ENCODE data around the gene DONSON. TPM values are rescaled to one million over a fixed set of nuclear protein-coding genes. Genes with fewer than 3 reads are reported as not detected.
A peak's percentile ranks its signal among the peaks of the same experiment; 100 is the strongest.

DONSON gene
- total and polyA plus RNA-seq, 11 donors: 4.0 to 18.6 (median 5.8) TPM

DNA sequence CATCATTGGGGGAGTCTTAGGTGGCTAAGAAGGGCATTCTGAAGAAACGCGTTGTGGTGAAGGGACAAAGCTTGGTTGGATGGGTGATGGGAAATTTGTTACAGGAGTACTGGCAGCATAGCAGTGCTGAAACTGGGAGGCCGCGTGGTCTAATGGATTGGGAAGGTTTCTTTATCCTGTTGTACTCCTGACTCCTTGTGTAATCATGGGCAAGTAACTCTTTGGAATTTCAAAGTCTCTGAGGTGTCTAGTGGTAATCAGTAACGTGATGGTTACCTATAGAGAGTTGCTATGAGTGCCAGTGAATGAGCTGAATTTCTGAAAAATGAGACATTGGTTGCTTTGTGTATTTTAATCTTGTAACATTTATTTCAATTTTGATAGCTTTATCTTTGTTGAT is 18.5 kb downstream of the DONSON start:
- Histone ChIP-seq H3K4me3 (no peak overlapping the region), H3K4me1 (peaks cover 0 to 16% (median 3%) of the 10 kb centered on the region in 12 donors), H3K36me3 (peaks cover 0 to 100% (median 85%) of the 10 kb centered on the region in 9 donors), H3K27ac (no peak overlapping the region), H3K27me3 (no peaks in the 10 kb centered on the region), H3K9me3 (no peaks in the 10 kb centered on the region)
- no peak for DNase-seq
- ATAC-seq: peak in 1 of 4 donors; percentile 7
- intact Hi-C loops (cut with DNase I): no loop called here
- TF ChIP-seq POLR2A (IDR thresholded peaks at IDR 0.05): no peak
- TF ChIP-seq, protein P1, sequence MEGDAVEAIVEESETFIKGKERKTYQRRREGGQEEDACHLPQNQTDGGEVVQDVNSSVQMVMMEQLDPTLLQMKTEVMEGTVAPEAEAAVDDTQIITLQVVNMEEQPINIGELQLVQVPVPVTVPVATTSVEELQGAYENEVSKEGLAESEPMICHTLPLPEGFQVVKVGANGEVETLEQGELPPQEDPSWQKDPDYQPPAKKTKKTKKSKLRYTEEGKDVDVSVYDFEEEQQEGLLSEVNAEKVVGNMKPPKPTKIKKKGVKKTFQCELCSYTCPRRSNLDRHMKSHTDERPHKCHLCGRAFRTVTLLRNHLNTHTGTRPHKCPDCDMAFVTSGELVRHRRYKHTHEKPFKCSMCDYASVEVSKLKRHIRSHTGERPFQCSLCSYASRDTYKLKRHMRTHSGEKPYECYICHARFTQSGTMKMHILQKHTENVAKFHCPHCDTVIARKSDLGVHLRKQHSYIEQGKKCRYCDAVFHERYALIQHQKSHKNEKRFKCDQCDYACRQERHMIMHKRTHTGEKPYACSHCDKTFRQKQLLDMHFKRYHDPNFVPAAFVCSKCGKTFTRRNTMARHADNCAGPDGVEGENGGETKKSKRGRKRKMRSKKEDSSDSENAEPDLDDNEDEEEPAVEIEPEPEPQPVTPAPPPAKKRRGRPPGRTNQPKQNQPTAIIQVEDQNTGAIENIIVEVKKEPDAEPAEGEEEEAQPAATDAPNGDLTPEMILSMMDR (IDR thresholded peaks at IDR 0.05): no peak
- WGBS, 4 donors: 86 to 92% (median 91%) methylated on average over 5 of the region's 5 CpGs

DNA sequence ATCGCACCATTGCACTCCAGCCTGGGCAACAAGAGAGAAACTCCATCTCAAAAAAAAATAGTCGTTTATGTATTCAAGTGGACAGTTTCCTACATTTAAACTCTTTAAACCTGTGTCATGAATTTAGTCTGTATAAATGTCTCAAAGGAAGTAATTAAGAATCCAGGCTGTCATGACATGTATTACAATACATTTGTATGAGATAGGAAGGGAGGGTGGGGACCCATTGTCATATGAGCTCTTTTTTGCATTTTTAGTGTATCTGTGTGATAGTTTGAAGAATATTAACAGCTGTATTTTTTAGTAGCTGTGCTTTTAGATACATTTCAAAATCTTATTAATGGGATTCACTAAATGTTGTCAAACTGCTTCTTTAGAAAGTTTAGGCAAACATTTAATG is 20.0 kb downstream of the DONSON start:
- H3K4me3 ChIP-seq: no peak overlapping the region
- H3K9me3 ChIP-seq: no peaks in the 10 kb centered on the region
- peaks cover 0 to 16% (median 5%) of the 10 kb centered on the region in 12 donors for H3K4me1 ChIP-seq
- no peak overlapping the region for H3K27ac ChIP-seq
- peaks cover 0 to 100% (median 78%) of the 10 kb centered on the region in 9 donors for H3K36me3 ChIP-seq
- DNase-seq (no peak), ATAC-seq (no peak)
- 77 to 87% (median 83%) methylated on average over 2 of the region's 2 CpGs for WGBS, 4 donors
- TF ChIP-seq POLR2A (IDR thresholded peaks at IDR 0.05): no peak
- intact Hi-C loops (cut with DNase I): no loop called here
- H3K27me3 ChIP-seq: no peaks in the 10 kb centered on the region

DNA sequence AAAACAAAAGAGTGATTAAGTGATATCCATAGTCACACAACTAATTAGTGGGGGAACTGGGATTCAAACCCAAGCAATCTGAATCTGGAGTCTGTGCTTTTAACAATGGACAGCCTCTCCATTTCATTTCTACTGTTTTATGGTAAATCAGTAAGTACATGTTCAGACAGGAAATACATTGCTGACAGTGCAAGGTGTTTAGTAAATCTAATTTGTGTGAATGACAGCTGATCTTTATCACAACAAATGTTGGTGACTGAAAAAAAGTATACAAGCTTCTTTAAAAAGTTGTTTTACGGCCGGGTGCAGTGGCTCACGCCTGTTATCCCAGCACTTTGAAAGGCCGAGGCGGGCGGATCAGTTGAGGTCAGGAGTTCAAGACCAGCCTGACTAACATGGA is 20.6 kb downstream of the DONSON start:
- intact Hi-C loops (cut with DNase I): no loop called here
- Histone ChIP-seq H3K4me3 (no peak overlapping the region), H3K4me1 (peaks cover 0 to 16% (median 5%) of the 10 kb centered on the region in 12 donors), H3K27ac (no peak overlapping the region), H3K36me3 (peaks cover 0 to 100% (median 78%) of the 10 kb centered on the region in 9 donors), H3K27me3 (no peaks in the 10 kb centered on the region), H3K9me3 (no peaks in the 10 kb centered on the region)
- no peak for TF ChIP-seq POLR2A (IDR thresholded peaks at IDR 0.05)
- DNase-seq (no peak), ATAC-seq (no peak)
- WGBS, 4 donors: 92 to 93% (median 92%) methylated on average over 6 of the region's 6 CpGs

DNA sequence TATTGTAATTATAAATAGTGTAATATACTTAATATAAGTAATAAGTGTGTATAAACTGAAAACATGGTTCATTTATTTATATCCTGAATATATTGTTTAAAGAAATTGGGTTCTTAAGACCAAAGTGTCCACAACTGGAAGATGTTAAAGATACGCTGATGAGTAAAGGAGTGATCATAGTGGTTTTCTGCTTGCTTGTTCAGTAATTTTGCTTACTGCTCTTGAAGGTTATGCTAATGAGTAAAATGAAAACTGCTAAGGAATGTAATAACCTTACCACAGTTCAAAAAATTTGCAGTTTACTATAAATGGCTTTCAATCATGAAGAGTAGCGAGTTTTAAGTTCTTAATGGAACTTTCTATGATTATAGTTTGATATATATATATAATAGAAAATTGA is 22.0 kb downstream of the DONSON start:
- TF ChIP-seq, protein P1 (IDR thresholded peaks at IDR 0.05): no peak
- TF ChIP-seq POLR2A (IDR thresholded peaks at IDR 0.05): no peak
- WGBS, 4 donors: 98% methylated on average over 2 of the region's 2 CpGs
- no peaks in the 10 kb centered on the region for H3K9me3 ChIP-seq
- intact Hi-C loops (cut with DNase I): no loop called here
- no peak overlapping the region for H3K4me3 ChIP-seq
- ATAC-seq (no peak), DNase-seq (no peak)
- H3K27ac ChIP-seq: no peak overlapping the region
- peaks cover 0 to 100% (median 78%) of the 10 kb centered on the region in 9 donors for H3K36me3 ChIP-seq
- peaks cover 0 to 16% (median under 1%) of the 10 kb centered on the region in 12 donors for H3K4me1 ChIP-seq
- H3K27me3 ChIP-seq: no peaks in the 10 kb centered on the region

DNA sequence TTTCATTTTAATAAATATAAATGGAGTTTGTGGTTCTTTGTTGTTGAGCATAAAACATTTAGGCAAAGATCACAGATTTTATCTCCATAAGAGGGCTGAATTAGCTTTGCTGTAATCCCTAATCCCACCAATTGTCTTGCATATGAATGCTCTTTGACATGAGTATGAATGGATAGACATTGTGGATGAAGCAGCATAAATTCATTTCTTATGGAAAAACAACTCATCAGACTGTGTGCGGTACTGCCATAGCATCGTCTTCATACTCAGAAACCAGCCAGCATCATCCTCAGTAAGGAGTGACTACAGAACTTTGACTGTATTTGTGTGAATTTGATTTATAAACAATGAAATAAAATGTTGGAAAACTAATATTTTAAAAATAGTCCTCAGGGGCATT is 26.1 kb downstream of the DONSON start:
- no peak overlapping the region for H3K27ac ChIP-seq
- H3K27me3 ChIP-seq: no peaks in the 10 kb centered on the region
- intact Hi-C loops (cut with DNase I): no loop called here
- TF ChIP-seq, protein P1 (IDR thresholded peaks at IDR 0.05): no peak
- TF ChIP-seq POLR2A (IDR thresholded peaks at IDR 0.05): no peak
- ATAC-seq (no peak), DNase-seq (no peak)
- 94 to 98% (median 96%) methylated on average over 2 of the region's 2 CpGs for WGBS, 4 donors
- H3K9me3 ChIP-seq: no peaks in the 10 kb centered on the region
- peaks cover 3 to 100% (median 78%) of the 10 kb centered on the region in 9 donors for H3K36me3 ChIP-seq
- no peak overlapping the region for H3K4me3 ChIP-seq
- H3K4me1 ChIP-seq: peaks cover 0 to 29% (median 9%) of the 10 kb centered on the region in 12 donors

Measured in heart left ventricle (tissue), 16 donors.